Endothelial cell of umbilical vein (primary cell): ENCODE data around the gene DNAJB11.

ENCODE experiments used
- EZH2 ChIP-seq: IDR thresholded peaks from 2 replicates; pipeline ENCODE4 v1.6.1; 2012; ENCODE audit warnings: borderline replicate concordance, low read depth, mild to moderate bottlenecking, moderate library complexity, low read length, inconsistent platforms; ENCODE audit not compliant: severe bottlenecking
- GATA2 ChIP-seq: IDR thresholded peaks from 2 replicates; pipeline ENCODE4 v1.7.0; 2011; ENCODE audit warnings: low read depth, mild to moderate bottlenecking, moderate library complexity, mixed read lengths, low read length; ENCODE audit not compliant: insufficient read length, insufficient read depth
- POLR2A ChIP-seq: IDR thresholded peaks from 2 replicates; pipeline ENCODE4 v1.6.1; 2012; ENCODE audit warnings: low read depth, mild to moderate bottlenecking, control low read depth, low read length

DNA sequence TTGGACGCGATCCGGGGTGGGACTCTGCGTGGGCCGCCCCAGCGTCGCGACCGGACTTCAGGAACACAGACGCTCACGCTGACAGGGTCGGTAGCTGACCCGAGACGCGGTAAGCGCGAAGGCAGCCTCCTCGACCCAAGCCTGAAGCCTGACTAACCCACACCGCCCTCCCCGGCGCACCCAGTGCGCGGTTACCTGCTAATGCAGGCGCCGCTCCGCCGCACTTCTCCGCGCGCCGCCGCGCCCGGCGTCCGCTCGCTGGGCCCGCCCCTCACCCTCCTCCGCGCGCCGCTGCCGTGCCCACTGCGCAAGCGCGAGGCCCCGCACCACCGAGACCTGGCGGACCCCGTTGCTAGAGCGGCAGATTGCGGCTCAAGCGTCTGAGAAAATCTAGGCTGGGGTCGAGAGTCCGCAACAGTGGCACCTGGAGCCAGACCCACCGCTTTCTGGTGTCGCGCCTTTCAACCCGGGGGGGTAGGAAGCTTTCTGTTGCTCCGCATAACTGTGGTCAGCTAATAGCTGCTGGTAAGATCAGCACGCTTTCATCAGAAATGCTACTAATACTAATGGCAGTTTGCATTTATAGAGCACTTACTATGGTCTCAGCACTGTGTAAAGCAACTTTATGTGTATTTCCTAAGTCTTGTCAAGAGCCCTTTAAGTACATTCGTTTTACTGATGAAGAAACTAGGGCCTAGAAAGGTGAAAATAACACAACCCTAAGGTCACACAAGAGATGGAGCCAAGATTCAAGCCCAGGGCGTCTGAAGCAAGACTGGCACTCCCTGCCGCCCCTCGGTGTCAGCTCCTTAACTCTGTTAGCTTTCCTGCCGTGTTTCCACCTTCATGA, 3.2 kb upstream of the DNAJB11 start, which contains the start of gene TBCCD1:
- peak; percentile 96 for TF ChIP-seq POLR2A
- no peak for TF ChIP-seq GATA2
- no peak for TF ChIP-seq EZH2
